ENCODE results near the gene CKAP5.
"Not testable (repeated sequence)": the region's sequence is repeated elsewhere in the genome, so short reads cannot be mapped to it uniquely, and the experiment has no call there.

The CKAP5 gene

DNA sequence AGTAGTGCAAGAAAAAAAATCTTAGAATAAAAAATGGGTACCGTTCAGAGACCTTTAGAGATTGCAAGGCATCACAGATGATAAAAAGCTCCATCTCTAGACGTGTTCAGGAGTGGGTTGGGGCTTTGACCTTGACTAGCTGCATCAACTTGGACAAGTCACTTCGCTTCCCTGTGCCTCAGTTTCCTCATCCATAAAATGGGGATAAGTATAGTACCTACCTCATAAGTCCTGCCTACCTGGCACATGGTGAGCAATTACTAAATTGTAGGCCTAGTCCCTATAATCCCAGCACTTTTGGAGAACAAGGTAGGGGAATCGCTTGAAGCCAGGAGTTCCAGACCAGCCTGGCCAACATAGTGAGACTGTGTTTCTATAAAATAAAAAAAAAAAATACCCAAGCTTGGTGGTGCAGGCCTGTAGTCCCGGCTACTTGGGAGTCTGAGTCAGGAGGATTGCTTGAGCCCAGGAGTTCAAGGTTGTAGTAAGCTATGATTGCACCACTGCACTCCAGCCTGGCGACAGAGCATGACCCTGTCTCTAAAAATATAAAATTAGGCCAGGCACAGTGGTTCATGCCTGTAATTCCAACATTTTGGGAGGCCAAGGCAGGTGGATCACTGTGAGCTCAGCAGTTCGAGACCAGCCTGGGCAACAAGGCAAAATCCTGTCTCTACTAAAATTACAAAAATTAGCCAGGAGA is 133.1 kb downstream of the CKAP5 start:
- Histone ChIP-seq H3K27ac (ENCODE audit: low read depth, low read length) (no peak overlapping the region), H3K9ac (ENCODE audit: low read depth, low read length) (no peak overlapping the region), H3K36me3 (ENCODE audit: insufficient read depth, low read length) (no peaks in the 10 kb centered on the region), H3K4me1 (ENCODE audit: insufficient read depth, low read length) (no peaks in the 10 kb centered on the region), H3K27me3 (ENCODE audit: insufficient read depth, low read length) (no peaks in the 10 kb centered on the region), H3K4me3 (ENCODE audit: low read length) (no peak overlapping the region), H3K9me3 (ENCODE audit: insufficient read depth, low read depth, low read length) (no peaks in the 10 kb centered on the region)
- 96% methylated on average over 7 of the region's 7 CpGs for WGBS

DNA sequence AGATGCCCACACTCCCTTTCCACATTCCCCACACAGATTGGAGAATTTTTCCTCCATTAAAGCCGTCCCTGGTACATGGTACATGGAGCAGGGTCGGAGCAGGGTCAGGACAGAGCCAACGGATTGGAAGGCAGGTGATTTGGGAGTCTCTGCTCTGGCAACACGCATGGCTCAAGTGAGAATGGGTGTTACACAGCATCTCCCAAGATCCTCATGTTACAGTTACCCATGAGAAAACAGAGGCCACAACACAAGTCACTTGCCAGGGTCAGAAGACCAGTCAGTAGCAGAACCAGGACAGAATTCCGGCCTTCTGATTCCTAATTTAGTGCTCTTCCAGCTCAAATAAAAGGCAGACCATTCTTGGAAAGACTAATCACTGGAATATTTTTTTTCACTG is 134.8 kb downstream of the CKAP5 start:
- 93% methylated on average over 5 of the region's 5 CpGs for WGBS
- no peaks in the 10 kb centered on the region for H3K4me1 ChIP-seq (ENCODE audit: insufficient read depth, low read length)

DNA sequence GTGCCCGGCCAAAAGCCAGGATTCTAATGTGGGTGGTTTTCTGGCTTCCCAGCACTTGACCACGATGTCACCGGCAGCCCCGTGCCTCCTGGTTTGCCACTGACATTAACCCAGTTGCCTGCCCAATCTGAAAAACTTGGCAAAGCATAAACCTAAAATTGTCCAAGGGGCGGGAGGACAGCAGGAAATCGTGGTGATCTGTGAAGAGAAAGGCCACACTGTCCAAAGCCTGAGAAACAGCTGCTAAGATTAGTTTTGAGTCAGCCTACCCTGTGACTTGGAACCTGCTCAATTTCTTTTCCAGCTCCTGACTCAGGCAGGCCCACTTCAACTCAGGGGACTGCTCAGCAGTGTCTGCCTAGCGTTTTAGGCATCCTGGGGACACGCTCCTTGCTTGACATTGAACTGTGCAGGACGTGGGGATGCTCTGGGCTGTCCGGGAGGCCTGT is 135.2 kb downstream of the CKAP5 start:
- H3K36me3 ChIP-seq (ENCODE audit: insufficient read depth, low read length): peaks cover 16% of the 10 kb centered on the region
- no peak overlapping the region for H3K4me3 ChIP-seq (ENCODE audit: low read length)
- H3K27ac ChIP-seq (ENCODE audit: low read depth, low read length): no peak overlapping the region
- no peaks in the 10 kb centered on the region for H3K4me1 ChIP-seq (ENCODE audit: insufficient read depth, low read length)
- no peaks in the 10 kb centered on the region for H3K9me3 ChIP-seq (ENCODE audit: insufficient read depth, low read depth, low read length)
- H3K27me3 ChIP-seq (ENCODE audit: insufficient read depth, low read length): no peaks in the 10 kb centered on the region
- 95% methylated on average over 10 of the region's 10 CpGs for WGBS
- no peak overlapping the region for H3K9ac ChIP-seq (ENCODE audit: low read depth, low read length)

More for the DNA sequence above, 134.8 kb downstream of the CKAP5 start:
- Histone ChIP-seq H3K4me3 (ENCODE audit: low read length) (no peak overlapping the region), H3K27ac (ENCODE audit: low read depth, low read length) (no peak overlapping the region), H3K9ac (ENCODE audit: low read depth, low read length) (no peak overlapping the region), H3K9me3 (ENCODE audit: insufficient read depth, low read depth, low read length) (no peaks in the 10 kb centered on the region), H3K36me3 (ENCODE audit: insufficient read depth, low read length) (peaks cover 11% of the 10 kb centered on the region; the same call in 1 of the 2 replicates), H3K27me3 (ENCODE audit: insufficient read depth, low read length) (no peaks in the 10 kb centered on the region)

DNA sequence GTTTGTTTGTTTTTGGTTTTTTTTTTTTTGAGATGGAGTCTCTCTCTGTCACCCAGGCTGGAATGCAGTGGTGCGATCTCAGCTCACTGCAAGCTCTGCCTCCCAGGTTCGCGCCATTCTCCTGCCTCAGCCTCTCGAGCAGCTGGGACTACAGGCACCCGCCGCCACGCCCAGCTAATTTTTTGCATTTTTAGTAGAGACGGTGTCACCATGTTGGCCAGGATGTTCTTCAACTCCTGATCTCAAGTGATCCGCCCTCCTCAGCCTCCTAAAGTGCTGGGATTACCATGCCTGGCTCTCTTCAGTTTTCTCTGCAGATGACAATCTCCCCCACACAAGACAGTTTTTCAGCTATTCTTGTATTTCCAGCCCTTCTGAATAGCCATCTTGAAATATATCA is 136.7 kb downstream of the CKAP5 start:
- peaks cover 31% of the 10 kb centered on the region for H3K36me3 ChIP-seq (ENCODE audit: insufficient read depth, low read length)
- H3K27ac ChIP-seq (ENCODE audit: low read depth, low read length); H3K9me3 ChIP-seq (ENCODE audit: insufficient read depth, low read depth, low read length); H3K27me3 ChIP-seq (ENCODE audit: insufficient read depth, low read length); H3K9ac ChIP-seq (ENCODE audit: low read depth, low read length); H3K4me1 ChIP-seq (ENCODE audit: insufficient read depth, low read length); H3K4me3 ChIP-seq (ENCODE audit: low read length): not testable (repeated sequence)
- 93% methylated on average over 9 of the region's 9 CpGs for WGBS

DNA sequence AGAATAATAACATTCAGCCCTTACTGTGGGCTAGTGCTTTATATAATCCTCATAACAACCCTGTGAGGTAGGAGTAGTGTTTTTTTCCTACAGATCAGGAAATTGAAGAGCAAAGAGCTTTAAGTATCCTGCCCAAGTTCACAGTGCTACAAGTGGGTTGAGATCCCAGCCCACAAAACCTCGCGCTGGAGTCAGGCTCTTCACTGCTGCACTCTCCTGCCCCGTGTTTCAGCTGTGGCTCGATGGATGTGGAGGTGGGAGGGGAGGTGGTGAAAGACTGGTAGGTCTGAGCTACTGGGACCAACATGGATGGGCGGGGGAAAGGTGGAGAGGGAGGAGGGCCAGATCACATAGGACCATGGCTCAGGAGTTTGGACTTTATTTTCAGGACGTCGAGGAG is 139.2 kb downstream of the CKAP5 start:
- Histone ChIP-seq H3K27me3 (ENCODE audit: insufficient read depth, low read length) (no peaks in the 10 kb centered on the region), H3K4me3 (ENCODE audit: low read length) (no peak overlapping the region), H3K9me3 (ENCODE audit: insufficient read depth, low read depth, low read length) (no peaks in the 10 kb centered on the region), H3K4me1 (ENCODE audit: insufficient read depth, low read length) (peaks cover under 1% of the 10 kb centered on the region; the same call in 1 of the 2 replicates), H3K36me3 (ENCODE audit: insufficient read depth, low read length) (peaks cover 54% of the 10 kb centered on the region), H3K27ac (ENCODE audit: low read depth, low read length) (no peak overlapping the region), H3K9ac (ENCODE audit: low read depth, low read length) (no peak overlapping the region)
- WGBS: 93% methylated on average over 7 of the region's 7 CpGs

DNA sequence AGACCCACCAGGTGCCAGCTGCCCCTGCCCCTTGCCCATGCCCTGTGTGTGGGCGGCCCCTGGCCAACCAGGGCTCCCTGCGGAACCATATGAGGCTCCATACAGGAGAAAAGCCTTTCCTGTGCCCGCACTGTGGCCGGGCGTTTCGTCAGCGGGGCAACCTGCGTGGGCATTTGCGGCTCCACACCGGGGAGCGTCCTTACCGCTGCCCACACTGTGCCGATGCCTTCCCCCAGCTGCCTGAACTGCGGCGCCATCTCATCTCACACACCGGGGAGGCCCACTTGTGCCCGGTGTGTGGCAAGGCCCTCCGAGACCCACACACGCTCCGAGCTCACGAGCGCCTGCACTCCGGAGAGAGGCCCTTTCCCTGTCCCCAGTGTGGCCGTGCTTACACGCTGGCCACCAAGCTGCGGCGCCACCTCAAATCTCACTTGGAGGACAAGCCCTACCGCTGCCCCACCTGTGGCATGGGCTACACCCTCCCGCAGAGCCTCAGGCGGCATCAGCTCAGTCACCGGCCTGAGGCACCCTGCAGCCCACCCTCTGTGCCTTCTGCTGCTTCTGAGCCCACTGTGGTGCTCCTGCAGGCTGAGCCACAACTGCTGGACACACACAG is 140.9 kb downstream of the CKAP5 start:
- H3K9ac ChIP-seq (ENCODE audit: low read depth, low read length): no peak overlapping the region
- WGBS: 95% methylated on average over 31 of the region's 31 CpGs
- peaks cover 55% of the 10 kb centered on the region for H3K36me3 ChIP-seq (ENCODE audit: insufficient read depth, low read length)
- H3K4me3 ChIP-seq (ENCODE audit: low read length): no peak overlapping the region
- no peaks in the 10 kb centered on the region for H3K27me3 ChIP-seq (ENCODE audit: insufficient read depth, low read length)
- H3K27ac ChIP-seq (ENCODE audit: low read depth, low read length): no peak overlapping the region
- no peaks in the 10 kb centered on the region for H3K9me3 ChIP-seq (ENCODE audit: insufficient read depth, low read depth, low read length)
- peaks cover 5% of the 10 kb centered on the region; the same call in 1 of the 2 replicates for H3K4me1 ChIP-seq (ENCODE audit: insufficient read depth, low read length)

DNA sequence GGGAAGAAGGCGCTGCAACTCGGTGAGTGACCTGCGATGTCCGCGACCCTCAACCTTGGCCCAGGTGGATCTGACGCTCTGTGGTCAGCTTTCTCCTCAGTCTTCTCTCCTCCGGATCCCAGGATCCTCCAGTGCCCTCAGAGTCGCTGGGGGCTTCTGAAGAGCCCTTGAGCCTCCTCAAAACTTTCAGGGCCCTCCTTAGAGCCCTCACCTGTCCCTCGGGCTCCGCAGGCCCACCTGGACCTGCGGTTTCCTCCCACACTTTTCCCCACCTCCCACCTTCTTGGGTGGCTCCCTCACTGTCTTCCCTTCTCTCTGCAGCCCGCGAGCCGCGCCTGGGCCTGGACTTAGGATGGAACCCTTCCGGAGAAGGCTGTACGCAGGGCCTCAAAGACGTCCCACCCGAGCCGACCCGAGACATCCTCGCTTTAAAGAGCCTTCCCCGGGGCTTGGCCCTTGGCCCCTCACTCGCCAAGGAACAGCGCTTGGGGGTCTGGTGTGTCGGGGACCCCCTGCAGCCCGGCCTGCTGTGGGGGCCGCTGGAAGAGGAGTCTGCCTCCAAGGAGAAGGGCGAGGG is 144.9 kb downstream of the CKAP5 start:
- peak overlapping the region; percentile 95 for H3K9ac ChIP-seq (ENCODE audit: low read depth, low read length)
- peaks cover 42% of the 10 kb centered on the region for H3K36me3 ChIP-seq (ENCODE audit: insufficient read depth, low read length)
- peak overlapping the region; percentile 95 for H3K27ac ChIP-seq (ENCODE audit: low read depth, low read length)
- no peaks in the 10 kb centered on the region for H3K27me3 ChIP-seq (ENCODE audit: insufficient read depth, low read length)
- H3K4me1 ChIP-seq (ENCODE audit: insufficient read depth, low read length): peaks cover 5% of the 10 kb centered on the region; the same call in 1 of the 2 replicates
- peak overlapping the region; percentile 73 for H3K4me3 ChIP-seq (ENCODE audit: low read length)
- under 1% methylated on average over 29 of the region's 29 CpGs for WGBS
- H3K9me3 ChIP-seq (ENCODE audit: insufficient read depth, low read depth, low read length): no peaks in the 10 kb centered on the region

DNA sequence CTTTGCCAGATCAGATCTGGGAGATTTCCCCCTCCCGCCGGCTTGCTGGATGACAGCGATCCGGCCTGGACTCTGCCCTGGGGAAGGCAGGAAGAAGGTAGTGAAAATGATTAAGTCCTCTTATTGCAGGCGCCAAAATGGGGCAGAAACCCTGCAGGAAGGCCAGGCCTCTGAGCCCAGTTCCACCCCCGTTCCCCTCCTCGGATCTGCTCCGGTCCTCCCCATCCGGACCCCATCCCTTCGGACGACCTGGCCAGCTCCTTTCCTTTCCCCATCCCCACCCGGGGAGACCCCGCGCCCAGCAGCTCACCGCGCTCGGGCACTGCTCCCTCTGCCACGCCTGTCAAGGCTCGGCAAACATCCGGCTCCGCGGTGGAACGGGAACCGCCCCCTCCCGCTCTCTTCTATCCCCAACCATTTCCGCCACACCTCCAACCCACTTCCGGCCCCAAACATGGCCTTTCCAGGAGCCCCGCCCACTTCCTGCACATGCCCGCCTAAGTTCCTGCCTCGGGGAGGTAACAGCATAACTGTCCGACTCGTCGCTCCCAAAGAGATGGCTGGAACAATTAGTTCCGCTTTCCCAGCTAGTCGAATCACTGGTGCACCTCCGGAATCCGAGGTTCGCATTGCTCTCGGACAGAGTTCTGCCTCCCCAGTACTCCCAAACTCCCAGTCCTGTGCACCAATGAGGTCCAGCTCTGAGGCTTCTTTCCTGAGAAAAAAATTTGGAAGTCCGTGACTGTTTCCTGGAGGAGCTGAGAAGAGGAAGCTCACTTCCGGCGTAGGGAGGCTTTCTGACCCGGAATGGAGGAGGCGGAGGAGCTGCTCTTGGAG is 145.6 kb downstream of the CKAP5 start, which contains the start of the genes ARHGAP1 and ZNF408:
TSS of gene ARHGAP1 (minus strand) at position 379 of the 837 bp plus-strand sequence. CDS start 4,512 bp downstream, outside the sequence.
TSS of gene ZNF408 (plus strand) at position 791 of the 837 bp plus-strand sequence. CDS start at position 808, 17 bp downstream.
- WGBS: under 1% methylated on average over 44 of the region's 44 CpGs
- Histone ChIP-seq H3K9ac (ENCODE audit: low read depth, low read length) (peak within 1 kb of the TSS; percentile 95), H3K27me3 (ENCODE audit: insufficient read depth, low read length) (no peaks in the 10 kb centered on the region), H3K27ac (ENCODE audit: low read depth, low read length) (peak within 1 kb of the TSS; percentile 95), H3K9me3 (ENCODE audit: insufficient read depth, low read depth, low read length) (no peaks in the 10 kb centered on the region), H3K36me3 (ENCODE audit: insufficient read depth, low read length) (peaks cover 40% of the 10 kb centered on the region), H3K4me1 (ENCODE audit: insufficient read depth, low read length) (peaks cover 5% of the 10 kb centered on the region; the same call in 1 of the 2 replicates), H3K4me3 (ENCODE audit: low read length) (peak within 1 kb of the TSS; percentile 73)

DNA sequence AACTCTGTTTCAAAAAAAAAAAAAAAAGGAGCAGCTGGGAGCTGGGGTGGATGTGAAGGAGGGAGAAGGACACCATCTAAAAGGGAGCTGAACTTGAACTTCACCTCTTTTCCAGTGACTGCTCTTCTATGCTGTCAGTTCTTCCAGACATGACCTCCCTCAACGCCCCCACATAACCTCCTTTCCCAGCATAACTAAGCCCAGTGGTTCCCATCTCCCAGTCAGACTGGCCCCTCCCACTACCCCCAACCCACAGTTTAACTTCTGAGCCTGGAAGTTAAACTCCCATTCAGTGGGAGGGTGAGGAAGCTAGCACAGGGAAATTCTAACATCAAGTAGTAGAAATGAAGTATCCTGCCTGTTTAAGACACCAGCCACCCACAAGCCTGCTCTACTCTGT is 147.5 kb downstream of the CKAP5 start:
- Histone ChIP-seq H3K27ac (ENCODE audit: low read depth, low read length) (no peak overlapping the region), H3K27me3 (ENCODE audit: insufficient read depth, low read length) (no peaks in the 10 kb centered on the region), H3K9me3 (ENCODE audit: insufficient read depth, low read depth, low read length) (no peaks in the 10 kb centered on the region), H3K4me1 (ENCODE audit: insufficient read depth, low read length) (peaks cover 5% of the 10 kb centered on the region; the same call in 1 of the 2 replicates), H3K36me3 (ENCODE audit: insufficient read depth, low read length) (peaks cover 39% of the 10 kb centered on the region), H3K9ac (ENCODE audit: low read depth, low read length) (no peak overlapping the region), H3K4me3 (ENCODE audit: low read length) (no peak overlapping the region)
- WGBS: 85% methylated on average over 1 of the region's 1 CpG

DNA sequence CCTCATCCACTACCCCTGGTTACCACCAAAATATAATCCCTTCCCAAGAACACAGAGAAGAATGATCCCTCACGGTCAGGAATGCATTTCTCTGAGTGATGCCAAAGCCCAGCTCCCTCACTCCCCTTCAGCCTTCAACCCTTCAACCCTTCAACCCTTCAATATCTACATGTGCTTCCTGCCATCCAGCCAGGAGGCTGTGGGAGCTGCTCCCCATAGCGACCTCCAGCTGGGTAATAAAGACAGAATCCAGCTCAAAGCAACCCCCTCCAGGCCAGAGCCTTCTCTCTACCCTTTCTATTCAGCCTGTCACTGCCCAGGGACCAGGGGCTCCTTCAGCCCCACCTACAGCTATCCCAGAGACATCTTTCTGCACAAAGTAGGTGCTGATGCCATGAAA is 148.4 kb downstream of the CKAP5 start:
- Histone ChIP-seq H3K36me3 (ENCODE audit: insufficient read depth, low read length) (peaks cover 31% of the 10 kb centered on the region), H3K27ac (ENCODE audit: low read depth, low read length) (no peak overlapping the region), H3K27me3 (ENCODE audit: insufficient read depth, low read length) (no peaks in the 10 kb centered on the region), H3K9me3 (ENCODE audit: insufficient read depth, low read depth, low read length) (no peaks in the 10 kb centered on the region), H3K9ac (ENCODE audit: low read depth, low read length) (0 out of 2 replicates have a peak overlapping the region, but pooled peaks have one; percentile 5), H3K4me3 (ENCODE audit: low read length) (no peak overlapping the region), H3K4me1 (ENCODE audit: insufficient read depth, low read length) (peaks cover 5% of the 10 kb centered on the region; the same call in 1 of the 2 replicates)
- whole genome bisulfite sequencing: 74% methylated on average over 2 of the region's 2 CpGs
